ENCODE data around the gene KIAA0930. TPM values are rescaled to one million over a fixed set of nuclear protein-coding genes. Genes with fewer than 3 reads are reported as not detected.

Gene KIAA0930
- total RNA-seq, 1 donor: 43.4 TPM

DNA sequence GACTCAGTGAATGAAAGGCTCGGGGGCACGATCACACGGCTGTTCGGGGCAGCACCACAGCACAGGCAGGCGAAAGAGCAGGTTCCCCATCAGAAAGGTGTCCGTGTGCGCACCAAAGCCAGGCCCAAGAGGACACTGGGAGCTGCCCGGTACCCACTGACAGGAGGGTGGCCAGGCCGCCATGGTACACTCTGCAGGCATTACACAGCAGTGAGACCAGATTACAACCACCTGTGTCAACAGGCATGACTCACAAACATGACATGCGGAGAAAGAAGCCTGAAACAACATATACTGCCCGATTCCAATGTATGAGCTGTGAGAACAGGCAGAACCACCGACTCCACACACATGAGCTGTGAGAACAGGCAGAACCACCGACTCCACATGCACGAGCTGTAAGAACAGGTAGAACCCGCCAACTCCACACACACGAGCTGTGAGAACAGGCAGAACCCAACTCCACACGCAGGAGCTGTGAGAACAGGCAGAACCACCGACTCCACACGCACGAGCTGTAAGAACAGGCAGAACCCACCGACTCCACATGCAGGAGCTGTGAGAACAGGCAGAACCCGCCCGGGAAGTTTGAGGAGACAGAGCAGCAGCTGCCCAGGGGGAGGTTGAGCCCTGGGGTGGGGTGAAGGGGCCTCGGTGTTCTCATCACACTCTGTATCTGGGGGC, 32.6 kb downstream of the KIAA0930 start:
- peaks cover 25% of the 10 kb centered on the region for H3K4me1 ChIP-seq (ENCODE audit: insufficient read depth, low read length)
- no peak overlapping the region for H2AFZ ChIP-seq (ENCODE audit: low read length)
- no peak overlapping the region for H3K4me2 ChIP-seq (ENCODE audit: insufficient read depth, low read length)
- H3K27me3 ChIP-seq (ENCODE audit: insufficient read depth, low read length): no peaks in the 10 kb centered on the region
- DNase-seq (ENCODE audit: insufficient read length, low spot score, missing footprints): peak; percentile 92
- H3K79me2 ChIP-seq (ENCODE audit: insufficient read depth, low read length): peaks cover 24% of the 10 kb centered on the region
- H3K27ac ChIP-seq (ENCODE audit: low read depth, low read length): peak overlapping the region; percentile 42
- TF ChIP-seq, protein P1, sequence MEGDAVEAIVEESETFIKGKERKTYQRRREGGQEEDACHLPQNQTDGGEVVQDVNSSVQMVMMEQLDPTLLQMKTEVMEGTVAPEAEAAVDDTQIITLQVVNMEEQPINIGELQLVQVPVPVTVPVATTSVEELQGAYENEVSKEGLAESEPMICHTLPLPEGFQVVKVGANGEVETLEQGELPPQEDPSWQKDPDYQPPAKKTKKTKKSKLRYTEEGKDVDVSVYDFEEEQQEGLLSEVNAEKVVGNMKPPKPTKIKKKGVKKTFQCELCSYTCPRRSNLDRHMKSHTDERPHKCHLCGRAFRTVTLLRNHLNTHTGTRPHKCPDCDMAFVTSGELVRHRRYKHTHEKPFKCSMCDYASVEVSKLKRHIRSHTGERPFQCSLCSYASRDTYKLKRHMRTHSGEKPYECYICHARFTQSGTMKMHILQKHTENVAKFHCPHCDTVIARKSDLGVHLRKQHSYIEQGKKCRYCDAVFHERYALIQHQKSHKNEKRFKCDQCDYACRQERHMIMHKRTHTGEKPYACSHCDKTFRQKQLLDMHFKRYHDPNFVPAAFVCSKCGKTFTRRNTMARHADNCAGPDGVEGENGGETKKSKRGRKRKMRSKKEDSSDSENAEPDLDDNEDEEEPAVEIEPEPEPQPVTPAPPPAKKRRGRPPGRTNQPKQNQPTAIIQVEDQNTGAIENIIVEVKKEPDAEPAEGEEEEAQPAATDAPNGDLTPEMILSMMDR (IDR thresholded peaks at IDR 0.05; ENCODE audit: extremely low read depth, low read depth, low read length): no peak
- H3K9me3 ChIP-seq (ENCODE audit: low read depth, low read length): no peaks in the 10 kb centered on the region
- H3K36me3 ChIP-seq (ENCODE audit: insufficient read depth, low read length): peaks cover under 1% of the 10 kb centered on the region
- peaks cover 11% of the 10 kb centered on the region for H4K20me1 ChIP-seq (ENCODE audit: insufficient read depth, low read length)
- H3K4me3 ChIP-seq (ENCODE audit: insufficient read depth, low read length): no peak overlapping the region

- Histone ChIP-seq H3K79me2 (ENCODE audit: insufficient read depth, low read length) (peaks cover 24% of the 10 kb centered on the region), H3K9me3 (ENCODE audit: low read depth, low read length) (no peaks in the 10 kb centered on the region), H3K36me3 (ENCODE audit: insufficient read depth, low read length) (peaks cover 6% of the 10 kb centered on the region), H4K20me1 (ENCODE audit: insufficient read depth, low read length) (peaks cover 11% of the 10 kb centered on the region), H3K4me2 (ENCODE audit: insufficient read depth, low read length) (no peak overlapping the region), H3K27ac (ENCODE audit: low read depth, low read length) (peak overlapping the region; percentile 23), H2AFZ (ENCODE audit: low read length) (no peak overlapping the region), H3K27me3 (ENCODE audit: insufficient read depth, low read length) (no peaks in the 10 kb centered on the region), H3K4me3 (ENCODE audit: insufficient read depth, low read length) (no peak overlapping the region), H3K4me1 (ENCODE audit: insufficient read depth, low read length) (peaks cover 23% of the 10 kb centered on the region)
- DNase-seq (ENCODE audit: insufficient read length, low spot score, missing footprints): no peak
- TF ChIP-seq, protein P1 (IDR thresholded peaks at IDR 0.05; ENCODE audit: extremely low read depth, low read depth, low read length): no peak
These were observed 33.2 kb downstream of the KIAA0930 start for GRCh38 chr22:45207533-45207932.

DNA sequence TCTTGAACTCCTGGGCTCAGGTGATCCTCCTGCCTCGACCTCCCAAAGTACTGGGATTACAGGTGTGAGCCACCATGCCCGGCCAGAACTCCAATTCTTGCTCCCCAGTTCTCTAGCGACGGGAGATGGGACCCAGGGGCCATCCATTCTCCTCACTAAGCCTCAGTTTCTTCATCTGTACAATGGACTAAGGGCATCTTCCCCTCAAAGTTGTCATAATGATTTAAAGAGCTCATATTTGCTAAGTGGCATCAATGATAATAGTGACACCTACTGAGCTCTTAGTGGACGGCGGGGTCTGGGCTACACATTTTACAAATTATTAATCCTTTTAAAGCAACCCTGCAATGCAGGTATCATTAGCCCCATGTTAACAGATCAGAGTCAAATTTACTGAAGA, 34.5 kb downstream of the KIAA0930 start:
- Histone ChIP-seq H3K4me1 (ENCODE audit: insufficient read depth, low read length) (peaks cover 26% of the 10 kb centered on the region), H3K9me3 (ENCODE audit: low read depth, low read length) (no peaks in the 10 kb centered on the region), H3K79me2 (ENCODE audit: insufficient read depth, low read length) (peaks cover 23% of the 10 kb centered on the region), H3K27ac (ENCODE audit: low read depth, low read length) (no peak overlapping the region), H2AFZ (ENCODE audit: low read length) (no peak overlapping the region), H3K4me2 (ENCODE audit: insufficient read depth, low read length) (no peak overlapping the region), H3K36me3 (ENCODE audit: insufficient read depth, low read length) (peaks cover 7% of the 10 kb centered on the region), H4K20me1 (ENCODE audit: insufficient read depth, low read length) (peaks cover 16% of the 10 kb centered on the region), H3K27me3 (ENCODE audit: insufficient read depth, low read length) (no peaks in the 10 kb centered on the region), H3K4me3 (ENCODE audit: insufficient read depth, low read length) (no peak overlapping the region)
- no peak for DNase-seq (ENCODE audit: insufficient read length, low spot score, missing footprints)
- TF ChIP-seq, protein P1 (IDR thresholded peaks at IDR 0.05; ENCODE audit: extremely low read depth, low read depth, low read length): no peak

DNA sequence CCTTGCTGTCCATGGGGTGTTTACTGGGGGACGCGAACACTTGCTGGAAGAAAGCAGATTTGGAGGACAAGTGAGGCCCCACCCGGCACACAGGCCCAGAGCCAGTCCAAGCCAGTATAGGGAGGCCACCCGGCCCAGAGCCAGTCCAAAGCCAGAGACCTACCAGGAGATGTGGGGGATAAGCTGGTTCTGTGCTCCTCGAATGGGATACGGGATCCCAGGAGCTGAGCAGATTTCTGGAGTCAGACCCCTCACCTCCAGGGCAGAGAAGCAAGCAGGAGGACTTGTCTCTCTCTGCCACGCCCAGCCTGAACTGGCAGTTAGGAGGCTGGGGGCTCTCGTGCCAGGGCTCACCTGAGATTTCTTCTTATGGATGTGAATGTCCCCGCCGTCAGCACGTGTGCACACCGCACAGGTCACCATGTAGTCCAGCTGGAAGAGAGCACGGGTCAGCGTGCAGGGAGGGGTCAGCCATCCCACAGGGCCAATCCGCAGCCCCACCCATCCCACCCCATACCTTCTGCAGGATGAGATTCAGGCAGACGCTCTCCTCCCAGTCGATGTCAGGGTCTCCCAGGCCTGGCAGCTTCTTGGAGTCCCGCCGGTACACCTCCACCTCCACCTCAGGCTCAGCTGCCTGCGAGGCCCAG, 35.3 kb downstream of the KIAA0930 start:
- H2AFZ ChIP-seq (ENCODE audit: low read length): no peak overlapping the region
- peaks cover 22% of the 10 kb centered on the region for H4K20me1 ChIP-seq (ENCODE audit: insufficient read depth, low read length)
- H3K4me3 ChIP-seq (ENCODE audit: insufficient read depth, low read length): no peak overlapping the region
- H3K27ac ChIP-seq (ENCODE audit: low read depth, low read length): no peak overlapping the region
- peak; percentile 73 for DNase-seq (ENCODE audit: insufficient read length, low spot score, missing footprints)
- no peaks in the 10 kb centered on the region for H3K27me3 ChIP-seq (ENCODE audit: insufficient read depth, low read length)
- H3K36me3 ChIP-seq (ENCODE audit: insufficient read depth, low read length): peaks cover 7% of the 10 kb centered on the region
- peaks cover 14% of the 10 kb centered on the region for H3K79me2 ChIP-seq (ENCODE audit: insufficient read depth, low read length)
- H3K4me1 ChIP-seq (ENCODE audit: insufficient read depth, low read length): peaks cover 32% of the 10 kb centered on the region
- H3K9me3 ChIP-seq (ENCODE audit: low read depth, low read length): no peaks in the 10 kb centered on the region
- H3K4me2 ChIP-seq (ENCODE audit: insufficient read depth, low read length): no peak overlapping the region
- TF ChIP-seq, protein P1 (IDR thresholded peaks at IDR 0.05; ENCODE audit: extremely low read depth, low read depth, low read length): no peak

Data from osteoblast (primary cell).